Measurements from ENCODE around the gene LASP1NB.
A peak's percentile ranks its signal among the peaks of the same experiment; 100 is the strongest.

LASP1NB gene

GRCh38 chr17:38958756-38959155, 33.3 kb downstream of the LASP1NB start (continued):
- TF ChIP-seq CHD2 (IDR thresholded peaks at IDR 0.05; ENCODE audit: low read length, partially characterized antibody) (no peak), POLR2AphosphoS5 (IDR thresholded peaks at IDR 0.05; ENCODE audit: low read depth, low read length) (peak; percentile 29; the same call in 1 of the 2 replicates), RAD21 (IDR thresholded peaks at IDR 0.05; ENCODE audit: low read length) (no peak), YY1 (IDR thresholded peaks at IDR 0.05; ENCODE audit: low read depth) (no peak), NFIC (IDR thresholded peaks at IDR 0.05; ENCODE audit: borderline replicate concordance) (no peak; the same call in 1 of the 2 replicates), MAX (IDR thresholded peaks at IDR 0.05; ENCODE audit: low read depth) (0 out of 2 replicates have a peak, but pooled peaks have one; percentile 13), EP300 (IDR thresholded peaks at IDR 0.05; ENCODE audit: borderline replicate concordance in 1 of 2, low read depth in 1 of 2, low read length in 1 of 2) (no peak), MEF2A (IDR thresholded peaks at IDR 0.05; ENCODE audit: borderline replicate concordance, low read depth) (no peak), RFX5 (IDR thresholded peaks at IDR 0.05; ENCODE audit: low read length) (no peak), FOXM1 (IDR thresholded peaks at IDR 0.05; ENCODE audit: low read depth) (no peak)

- Histone ChIP-seq H3K4me3 (ENCODE audit: low read depth in 2 of 2, low read length in 1 of 2) (no peak overlapping the region), H3K4me1 (ENCODE audit: control insufficient read depth in 1 of 2, insufficient read depth in 2 of 2, low read depth in 1 of 2, low read length in 1 of 2) (peaks cover 0 to 8% of the 10 kb centered on the region in 2 experiments; a peak in 1 of 4 replicates), H3K9me3 (no peaks in the 10 kb centered on the region), H3K4me2 (0 out of 2 replicates have a peak overlapping the region, but pooled peaks have one; percentile 27), H3K27me3 (ENCODE audit: insufficient read depth) (no peaks in the 10 kb centered on the region), H3K36me3 (replicated peaks in 1 of 2; ENCODE audit: control insufficient read depth in 1 of 2, insufficient read depth in 2 of 2, low read length in 1 of 2) (no peaks in the 10 kb centered on the region), H4K20me1 (ENCODE audit: insufficient read depth) (no peaks in the 10 kb centered on the region), H3F3A (replicated peaks; ENCODE audit: insufficient read depth) (peaks cover 30% of the 10 kb centered on the region), H3K9ac (no peak overlapping the region), H3K9me2 (no peaks in the 10 kb centered on the region), H3K27ac (ENCODE audit: low read depth in 2 of 2, low read length in 1 of 2) (peak overlapping the region in 1 of 2 experiments; percentile 65; a peak in 1 of 4 replicates), H2AFZ (ENCODE audit: low read depth) (no peak overlapping the region), H3K79me2 (ENCODE audit: insufficient read depth) (no peaks in the 10 kb centered on the region)
- TF ChIP-seq SMC3 (IDR thresholded peaks at IDR 0.05; ENCODE audit: low read depth, low read length): no peak
- TF ChIP-seq USF2 (IDR thresholded peaks at IDR 0.05; ENCODE audit: borderline replicate concordance, low read depth, low read length): no peak
- TF ChIP-seq ZBTB33 (IDR thresholded peaks at IDR 0.05; ENCODE audit: borderline replicate concordance, low read depth): no peak
- TF ChIP-seq SIN3A (IDR thresholded peaks at IDR 0.05; ENCODE audit: borderline replicate concordance, low read depth, low read length): no peak
- no peak for TF ChIP-seq ELF1 (IDR thresholded peaks at IDR 0.05)
- TF ChIP-seq GABPA (IDR thresholded peaks at IDR 0.05; ENCODE audit: low read depth): no peak
- TF ChIP-seq FOXJ3 (CRISPR knock-in tag; IDR thresholded peaks at IDR 0.05): no peak
- TF ChIP-seq POLR2AphosphoS5 (IDR thresholded peaks at IDR 0.05; ENCODE audit: low read depth, low read length): no peak
- TF ChIP-seq RXRA (IDR thresholded peaks at IDR 0.05; ENCODE audit: borderline replicate concordance, low read depth): no peak
- no peak for TF ChIP-seq JUND (IDR thresholded peaks at IDR 0.05)
- TF ChIP-seq MEF2A (IDR thresholded peaks at IDR 0.05; ENCODE audit: borderline replicate concordance, low read depth): no peak
- no peak for TF ChIP-seq USF1 (IDR thresholded peaks at IDR 0.05; ENCODE audit: borderline replicate concordance, low read depth)
- TF ChIP-seq CHD2 (IDR thresholded peaks at IDR 0.05; ENCODE audit: low read length, partially characterized antibody): no peak
- TF ChIP-seq GATA2 (CRISPR knock-in tag; IDR thresholded peaks at IDR 0.05): no peak
- ChIA-PET CTCF (no interaction called here), POLR2A (no interaction called here)
- WGBS (ENCODE audit: low lambda C conversion rate): 93% methylated on average over 3 of the region's 3 CpGs
- no peak for DNase-seq
These were observed 34.1 kb downstream of the LASP1NB start for GRCh38 chr17:38959508-38959907.

Data from SK-N-SH (cell line).